DMS 273 (cell line): ENCODE results near the gene HDAC4.

Experiments
- DNase-seq: peaks from one replicate; lab custom pipeline; 2025; ENCODE audit not compliant: unreplicated experiment; lab: John Stamatoyannopoulos, UW

The HDAC4 gene

DNA sequence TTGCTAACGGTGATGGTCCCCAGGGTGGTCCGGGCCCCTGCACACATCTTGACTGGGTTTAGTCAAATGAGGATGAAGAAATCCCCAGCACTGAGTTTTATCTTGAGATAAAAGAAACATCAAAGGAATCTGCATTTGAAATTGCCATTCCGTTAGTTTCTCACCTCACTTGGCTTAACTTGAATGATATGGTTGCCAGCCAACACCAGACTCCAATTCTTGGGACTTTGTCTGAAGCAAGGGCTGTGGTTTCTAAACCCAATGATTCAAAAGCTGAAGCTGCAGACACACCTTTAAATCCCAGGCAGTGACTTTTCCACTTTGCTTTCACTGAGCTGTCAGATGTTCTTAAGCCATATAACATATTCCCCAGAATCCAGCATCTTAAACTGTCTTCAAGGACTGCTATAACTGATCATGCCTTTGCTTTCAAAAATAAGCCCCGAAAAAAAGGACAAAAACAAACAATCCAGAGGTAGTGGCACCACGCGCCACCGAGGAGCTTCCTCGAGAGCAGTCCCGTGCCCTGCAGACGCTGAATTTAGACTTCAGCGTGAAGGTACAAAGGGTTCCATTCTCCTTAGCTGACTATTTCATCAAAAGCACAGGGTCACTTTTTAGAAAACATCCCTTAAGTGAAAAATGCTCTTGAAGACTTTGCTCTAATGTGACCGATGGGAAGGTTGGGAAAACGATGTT, 189.3 kb downstream of the HDAC4 start:
- DNase-seq: no peak

DNA sequence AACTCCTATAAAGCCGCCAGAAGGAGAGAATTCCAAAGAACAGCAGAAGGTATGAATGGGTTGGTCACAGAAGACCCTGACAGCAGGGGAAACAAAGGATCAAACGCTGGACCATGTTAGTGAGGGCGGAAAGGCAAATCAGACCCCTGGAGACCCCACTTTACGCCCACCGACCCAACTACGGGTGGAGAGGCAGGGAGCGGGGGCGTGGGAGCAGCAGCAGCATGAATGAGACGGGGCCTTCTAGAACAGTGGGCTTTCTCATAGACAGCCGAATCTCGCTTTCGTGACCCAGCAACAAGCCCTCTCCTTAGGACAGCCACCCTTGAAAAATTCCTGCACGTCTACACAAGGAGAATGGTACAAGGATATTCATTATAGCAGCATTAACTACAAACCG, 191.0 kb downstream of the HDAC4 start:
- no peak for DNase-seq

DNA sequence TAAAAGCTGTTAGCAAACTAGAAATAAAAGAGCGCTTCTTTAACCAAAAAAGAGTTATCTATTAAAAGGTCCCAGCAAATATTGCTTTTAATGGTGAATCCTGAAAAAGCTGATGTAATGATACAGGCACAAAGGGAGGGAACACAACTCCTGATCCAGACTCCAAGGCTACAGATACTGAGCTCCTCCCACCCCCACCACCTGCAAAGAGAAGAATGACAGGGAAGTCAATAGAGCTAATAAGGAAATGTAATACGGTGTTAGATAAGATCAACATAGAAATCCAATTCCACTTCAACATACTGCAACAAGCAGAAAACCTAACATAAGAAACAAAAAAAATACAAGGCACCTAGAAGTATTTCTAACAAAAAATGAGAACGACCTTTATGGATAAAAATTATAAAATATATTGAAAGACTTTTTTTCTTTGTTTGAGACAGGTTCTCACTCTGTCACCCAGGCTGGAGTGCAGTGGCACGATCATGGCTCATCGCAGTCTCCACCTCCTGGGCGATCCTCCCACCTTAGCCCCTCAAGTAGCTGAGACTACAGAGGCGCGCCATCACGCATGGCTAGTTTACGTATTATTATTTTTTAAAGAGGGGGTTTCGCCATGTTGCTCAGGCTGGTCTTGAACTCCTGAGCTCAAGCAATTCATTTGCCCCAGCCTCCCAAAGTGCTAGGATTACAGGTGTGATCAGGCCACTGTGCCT, 192.2 kb downstream of the HDAC4 start:
- no peak for DNase-seq

DNA sequence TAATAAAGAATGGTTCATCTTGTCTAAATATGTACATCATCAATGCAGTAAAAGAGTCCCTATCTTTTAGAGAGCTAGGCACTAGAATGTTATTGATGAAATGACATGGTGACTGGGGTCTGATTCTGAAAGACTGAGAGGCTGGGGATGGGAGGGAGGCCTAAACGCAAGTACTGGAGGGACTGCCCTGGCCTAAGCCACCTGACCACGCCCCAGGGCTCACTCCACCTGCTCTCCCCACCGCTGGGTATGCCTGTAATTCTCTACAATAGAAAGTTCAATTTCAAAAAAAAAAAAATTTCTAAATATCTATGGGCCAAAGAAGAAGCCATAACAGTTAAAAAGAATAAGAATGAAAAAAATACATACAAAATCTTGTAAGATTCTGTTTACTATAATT, 194.0 kb downstream of the HDAC4 start:
- DNase-seq: no peak

DNA sequence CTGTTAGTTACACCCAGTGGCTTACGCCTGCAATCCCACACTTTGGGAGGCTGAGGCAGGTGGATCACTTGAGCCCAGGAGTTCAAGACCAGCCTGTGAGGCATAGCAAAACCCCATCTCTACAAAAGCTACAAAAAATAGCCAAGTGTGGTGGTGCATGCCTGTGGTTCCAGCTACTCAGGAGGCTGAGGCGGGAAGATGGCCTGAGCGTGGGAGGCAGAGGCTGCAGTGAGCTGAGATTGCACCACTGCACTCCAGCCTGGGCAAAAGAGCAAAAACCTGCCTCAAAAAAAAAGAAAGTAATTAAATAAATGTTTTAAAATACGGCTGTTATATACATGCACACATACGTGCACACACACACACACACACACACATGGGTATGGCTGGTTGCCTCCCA, 194.8 kb downstream of the HDAC4 start:
- no peak for DNase-seq

DNA sequence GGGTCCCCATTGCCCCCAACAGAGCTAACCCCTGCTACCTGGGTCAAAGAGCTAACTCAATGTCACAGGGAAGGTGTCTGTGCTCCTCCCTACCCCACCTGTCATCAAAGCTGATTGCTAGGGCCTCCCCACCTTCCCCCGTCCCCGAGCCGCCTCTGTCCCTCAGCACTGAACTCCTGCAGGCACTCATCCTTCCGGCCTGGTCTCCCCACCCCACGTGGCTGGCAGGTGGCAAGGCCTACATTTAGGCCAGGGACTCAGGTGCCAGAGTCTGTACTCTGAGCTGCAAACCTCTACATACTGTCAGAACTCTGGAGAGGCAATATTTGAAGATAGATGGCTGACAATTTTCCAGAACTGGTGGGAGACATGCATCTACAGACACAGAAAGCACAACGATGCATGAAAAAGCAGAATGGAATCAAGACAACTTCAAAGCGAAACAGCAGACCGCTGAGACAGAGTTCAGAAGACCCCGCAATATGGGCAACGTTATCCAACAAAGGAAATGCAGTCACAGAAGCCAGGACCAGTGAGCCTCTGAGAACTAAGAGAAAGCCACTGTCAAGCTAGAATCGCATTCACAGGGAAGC, 195.8 kb downstream of the HDAC4 start:
- DNase-seq: no peak

DNA sequence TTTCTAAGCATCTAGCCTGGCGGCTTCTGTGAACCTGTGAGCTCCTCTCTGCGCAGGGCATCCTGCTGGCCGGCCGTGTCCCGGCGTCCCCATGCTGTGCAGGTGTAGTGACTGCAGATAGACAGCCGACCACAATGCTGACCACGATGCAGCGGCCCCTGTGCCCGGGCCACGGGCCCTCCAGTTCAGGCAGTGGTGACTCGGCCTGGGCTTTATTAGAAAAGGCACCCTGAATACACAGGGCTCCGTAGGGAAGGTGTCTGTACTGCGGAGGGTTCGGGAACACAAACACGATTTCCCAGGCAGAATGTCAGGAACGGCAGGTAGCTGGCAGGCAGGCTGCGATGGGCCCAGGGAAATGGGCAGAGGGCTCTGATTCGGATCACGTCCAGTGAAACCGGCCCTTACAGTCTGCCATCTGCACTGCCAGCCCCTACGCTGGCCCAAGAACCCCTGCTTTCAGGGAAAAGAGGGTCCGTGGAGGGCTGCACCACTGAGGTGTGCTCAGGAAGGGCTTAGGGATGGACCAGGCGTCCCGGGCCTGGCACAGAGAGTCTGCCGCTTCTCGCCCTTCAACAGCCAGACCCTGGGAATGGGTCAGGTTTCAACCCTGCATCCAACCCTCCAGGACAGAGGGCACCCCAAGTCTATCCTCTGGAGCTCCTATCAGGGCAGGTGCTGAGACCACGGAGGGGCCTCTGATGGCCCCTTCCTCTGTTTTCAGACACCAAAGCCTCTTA, 196.5 kb downstream of the HDAC4 start:
- no peak for DNase-seq

DNA sequence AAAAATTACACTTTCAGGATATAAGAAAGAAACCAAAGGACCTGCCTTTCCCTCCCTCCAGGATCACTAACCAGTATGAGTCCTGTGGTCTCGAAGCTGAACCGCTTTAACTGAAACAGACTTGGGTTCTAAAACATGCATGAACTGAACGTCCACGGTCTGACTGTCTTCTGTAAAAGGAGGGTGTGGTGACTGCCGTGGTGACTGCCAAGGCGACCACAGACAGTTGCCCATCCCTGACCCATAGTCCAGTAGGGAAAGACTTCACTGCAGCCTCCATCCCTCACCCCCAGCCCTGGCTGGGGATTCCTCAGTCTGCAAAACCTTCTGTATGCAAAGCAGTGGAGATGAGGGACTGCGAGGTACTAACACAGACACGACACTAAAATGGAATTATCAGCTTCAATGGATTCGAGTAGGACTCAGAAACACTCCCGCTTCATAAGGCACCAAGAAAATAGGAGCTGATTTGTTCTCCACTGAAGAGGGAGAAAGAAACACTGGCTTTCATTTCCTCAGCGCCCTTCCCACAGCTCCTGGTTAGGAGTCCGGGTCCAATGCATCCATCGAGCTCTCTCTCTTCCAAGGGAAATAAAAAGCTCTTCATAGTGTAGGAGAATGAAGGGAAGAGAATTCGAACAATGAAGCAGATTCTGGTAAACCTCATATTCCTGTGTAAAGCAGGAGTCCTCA, 197.2 kb downstream of the HDAC4 start:
- DNase-seq: no peak

DNA sequence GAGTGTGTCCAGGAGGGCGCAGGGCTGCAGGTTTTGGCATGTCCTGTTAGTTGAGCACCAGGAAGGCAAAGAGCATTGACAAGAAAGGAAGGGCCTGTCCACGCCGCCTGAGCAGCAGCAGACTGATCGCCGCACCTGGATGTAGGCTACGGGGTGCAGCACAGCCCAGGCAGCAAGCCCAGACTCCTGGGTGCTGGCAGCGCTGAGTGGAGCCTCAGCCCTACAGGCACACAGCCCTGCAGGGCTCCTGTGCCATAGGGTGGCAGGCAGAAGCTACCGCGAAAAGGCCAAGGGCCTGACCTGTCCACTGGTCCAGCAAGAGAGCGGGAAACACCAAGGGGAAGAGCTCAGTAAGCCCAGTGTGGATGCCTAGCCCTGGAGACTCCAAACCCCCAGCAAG, 198.0 kb downstream of the HDAC4 start:
- DNase-seq: no peak

DNA sequence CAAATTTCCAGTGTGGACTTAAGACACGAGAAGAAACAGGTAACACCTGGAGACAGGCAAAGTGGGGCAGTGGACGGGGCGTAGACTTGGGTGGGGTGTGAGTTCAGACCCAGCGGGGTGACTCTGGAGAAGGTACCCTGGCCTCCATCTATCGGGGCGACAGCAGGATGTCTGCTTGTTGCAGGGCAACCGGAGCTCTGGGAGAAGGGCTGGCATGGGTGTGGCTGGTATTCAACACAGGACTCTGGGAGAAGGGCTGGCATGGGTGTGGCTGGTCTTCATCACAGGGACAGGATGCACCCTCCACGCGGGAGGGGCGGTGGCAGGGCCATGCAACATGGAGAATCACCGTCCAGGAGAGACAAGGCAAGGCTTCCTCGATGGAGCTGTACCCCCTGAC, 198.5 kb downstream of the HDAC4 start:
- no peak for DNase-seq

DNA sequence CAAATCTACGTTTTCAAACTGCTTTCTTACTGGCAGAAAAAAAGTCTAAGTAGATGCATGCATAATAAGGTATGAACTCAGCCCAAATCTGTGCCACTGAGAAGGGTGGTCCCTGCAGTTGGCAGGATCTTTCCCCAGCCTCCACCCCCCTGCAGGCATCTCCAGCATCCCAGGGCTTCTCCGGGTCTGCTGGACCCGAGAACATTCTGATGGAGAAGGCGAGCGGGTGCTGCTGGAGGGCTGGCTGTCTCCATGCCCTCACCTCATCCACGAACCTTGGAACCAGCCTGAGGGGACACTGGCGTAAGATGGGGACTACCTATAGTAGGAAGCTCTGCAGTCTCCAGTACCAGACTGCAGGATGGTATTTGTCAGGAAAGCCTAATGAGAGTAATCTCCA, 198.9 kb downstream of the HDAC4 start:
- no peak for DNase-seq

DNA sequence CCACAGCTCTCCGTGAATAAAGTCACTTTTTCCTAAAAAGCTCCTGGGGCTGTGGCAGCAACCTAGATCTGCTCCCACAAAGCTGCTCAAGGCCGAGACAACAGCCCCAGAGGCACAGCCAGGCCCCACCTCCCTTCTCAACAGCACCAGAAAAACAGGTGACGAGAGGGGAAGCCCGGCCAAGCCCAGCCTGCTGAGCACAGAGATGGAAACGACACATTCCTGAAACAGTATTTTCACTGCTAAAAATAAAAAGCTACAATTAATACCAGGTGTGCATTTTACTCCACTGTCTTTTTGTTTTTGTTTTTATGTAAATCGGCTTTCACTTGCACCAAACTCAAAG, 199.3 kb downstream of the HDAC4 start:
- DNase-seq: no peak

DNA sequence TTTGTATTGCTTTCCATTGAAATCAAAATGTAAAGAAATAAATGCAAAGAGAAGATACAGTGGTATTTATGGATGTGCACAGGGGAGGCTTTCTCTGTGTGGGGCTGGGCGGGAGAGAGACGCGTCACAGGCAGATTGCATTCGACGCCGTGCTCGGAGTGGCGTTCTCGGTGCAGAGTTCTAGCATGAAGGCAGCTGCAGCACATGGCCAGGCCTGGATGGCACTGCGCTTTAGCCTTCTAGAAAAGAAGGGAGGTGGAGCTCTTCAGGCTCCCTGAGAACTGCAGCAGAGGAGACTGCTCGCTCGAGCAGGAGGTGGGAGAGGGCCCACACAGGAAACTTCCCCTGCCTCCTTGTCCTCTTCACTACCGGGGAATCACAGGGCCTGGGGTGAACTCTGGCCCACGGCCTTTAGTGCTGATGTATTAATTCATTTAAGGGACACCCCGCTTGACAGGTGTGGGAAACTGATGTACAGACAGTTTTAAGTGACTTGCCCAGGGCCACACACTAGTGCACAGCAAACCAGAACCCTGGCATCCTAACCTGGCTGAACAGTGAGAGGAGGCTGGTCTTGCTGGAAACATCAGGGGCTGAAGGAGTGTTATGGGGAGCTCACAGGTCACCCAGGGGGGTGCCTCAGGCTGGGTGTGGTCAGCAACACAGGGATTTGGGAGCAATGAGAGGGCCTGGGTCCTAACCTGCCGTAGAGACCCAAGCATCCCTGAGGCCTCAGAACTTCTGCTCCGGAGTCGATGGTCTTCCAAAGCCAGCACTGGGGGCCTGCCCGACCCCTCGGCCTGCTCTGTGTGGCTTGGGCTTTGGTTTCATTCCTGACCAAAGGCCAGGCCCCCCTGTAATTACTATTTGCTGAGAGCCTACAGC, 199.9 kb downstream of the HDAC4 start:
- no peak for DNase-seq

DNA sequence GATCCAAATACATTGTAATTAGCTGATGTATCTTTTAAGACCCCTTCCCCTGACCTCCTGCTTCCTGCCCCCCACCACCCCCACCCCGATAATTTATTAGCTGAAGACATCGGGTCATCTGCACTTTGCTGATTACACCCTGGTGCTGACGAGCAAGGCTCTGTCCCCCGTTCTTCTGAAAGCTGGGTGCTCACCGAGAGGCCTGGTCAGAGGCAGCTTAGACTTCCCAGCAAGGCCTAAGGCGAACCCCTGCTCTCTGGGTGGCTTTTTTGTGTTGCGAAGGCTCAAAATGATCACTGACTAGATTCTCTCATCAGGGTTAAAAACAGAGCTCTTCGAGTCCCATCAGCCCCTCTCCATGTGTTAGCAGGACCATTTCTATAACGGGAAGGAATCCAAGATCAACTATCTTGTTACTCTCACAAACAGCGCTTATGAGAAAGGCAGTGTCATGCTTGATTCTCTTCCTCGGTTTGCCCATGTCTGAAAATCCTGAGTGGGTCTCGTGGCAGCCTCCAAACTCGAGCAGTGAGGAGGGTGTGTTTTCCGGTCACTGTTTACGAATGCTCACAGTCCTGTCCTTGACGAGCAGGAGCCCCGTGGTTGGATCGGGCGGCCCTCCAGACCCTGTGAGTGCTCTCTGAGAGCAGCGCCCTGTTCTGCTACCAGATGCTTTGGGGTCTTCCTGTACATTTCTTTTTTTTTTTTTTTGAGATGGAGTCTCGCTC, 201.6 kb downstream of the HDAC4 start:
- no peak for DNase-seq

DNA sequence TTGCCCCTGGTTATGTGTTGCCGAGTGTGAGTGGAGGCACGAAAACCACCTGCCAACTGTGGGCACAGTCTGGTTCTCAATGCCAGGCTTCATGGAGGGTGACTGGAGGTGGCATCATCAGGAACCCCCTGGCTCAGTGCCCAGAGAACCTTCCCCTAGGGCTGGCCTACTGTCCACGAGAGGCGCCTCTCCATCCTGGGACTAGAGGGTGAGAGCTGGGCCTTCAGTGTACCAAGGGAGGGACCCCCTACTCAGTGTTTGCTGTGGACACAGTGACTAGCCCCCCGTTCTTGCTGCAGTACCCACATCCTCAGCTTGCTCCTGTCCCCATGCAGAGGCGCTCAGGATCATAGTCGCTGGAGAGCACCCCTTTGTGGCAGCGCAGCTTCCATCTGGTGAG, 202.6 kb downstream of the HDAC4 start:
- no peak for DNase-seq

DNA sequence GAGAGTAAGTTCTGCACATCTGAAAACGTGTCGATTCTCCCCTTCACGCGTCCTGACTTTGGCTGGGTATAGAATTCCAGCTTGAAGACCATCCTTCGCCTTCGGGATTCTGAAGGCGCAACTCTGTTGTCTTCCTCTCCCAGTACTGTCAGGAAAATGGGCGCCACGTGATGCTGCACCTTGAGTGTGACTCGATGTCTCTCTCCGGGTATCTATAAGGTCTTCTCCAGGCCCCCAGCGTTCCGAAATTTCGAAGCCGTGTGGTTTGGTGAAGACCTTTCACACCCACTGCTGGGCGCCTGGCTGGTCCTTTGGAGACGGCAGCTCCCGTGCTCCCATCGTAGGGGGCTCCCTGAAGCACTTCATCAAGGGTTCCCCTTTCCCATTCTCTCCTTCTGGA, 203.7 kb downstream of the HDAC4 start:
- no peak for DNase-seq

DNA sequence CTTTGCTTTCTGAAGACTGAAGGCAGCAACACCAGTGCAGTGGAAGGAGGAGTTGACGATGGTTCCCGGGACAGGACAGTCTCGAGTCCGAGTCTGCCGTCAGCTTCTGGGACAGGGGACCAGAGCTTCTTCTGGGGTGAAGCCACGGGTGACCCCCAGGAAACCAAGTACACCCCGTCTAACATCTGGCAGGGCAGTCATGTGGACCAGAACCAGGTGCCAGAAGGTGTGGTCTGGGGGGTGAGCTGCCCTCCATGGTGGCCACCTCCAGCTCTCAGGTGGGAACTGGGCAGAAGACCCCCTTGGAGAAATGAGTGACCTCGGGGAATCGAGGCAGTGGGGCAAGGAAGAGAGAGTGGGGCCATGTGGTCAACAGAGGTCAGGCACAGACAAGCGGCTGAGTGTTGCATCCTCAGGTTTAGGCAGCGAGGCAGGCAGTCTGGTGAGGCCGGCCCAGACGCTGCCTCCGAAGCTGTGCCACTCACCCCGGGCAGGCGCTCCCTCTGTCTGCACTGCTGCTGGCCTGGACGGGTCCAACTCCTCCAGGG, 204.3 kb downstream of the HDAC4 start:
- no peak for DNase-seq

DNA sequence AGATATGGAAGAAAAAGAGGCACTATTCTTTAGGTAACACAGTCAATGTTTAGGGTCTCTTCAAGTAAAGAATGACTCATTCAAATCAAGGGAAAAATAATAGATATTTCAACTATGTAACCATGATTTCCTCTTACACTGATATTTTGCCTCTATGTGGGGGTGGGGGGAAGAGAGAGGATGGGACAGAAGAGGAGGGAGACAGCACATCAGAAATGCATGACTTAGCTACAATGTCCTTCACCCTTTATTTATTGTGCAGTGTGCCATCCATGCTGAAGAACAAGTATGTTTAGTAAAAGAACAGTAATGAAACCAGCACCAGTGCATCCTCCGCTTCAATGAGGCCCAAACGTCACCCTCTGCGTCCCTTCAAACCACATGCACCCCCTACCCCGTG, 204.8 kb downstream of the HDAC4 start:
- no peak for DNase-seq

DNA sequence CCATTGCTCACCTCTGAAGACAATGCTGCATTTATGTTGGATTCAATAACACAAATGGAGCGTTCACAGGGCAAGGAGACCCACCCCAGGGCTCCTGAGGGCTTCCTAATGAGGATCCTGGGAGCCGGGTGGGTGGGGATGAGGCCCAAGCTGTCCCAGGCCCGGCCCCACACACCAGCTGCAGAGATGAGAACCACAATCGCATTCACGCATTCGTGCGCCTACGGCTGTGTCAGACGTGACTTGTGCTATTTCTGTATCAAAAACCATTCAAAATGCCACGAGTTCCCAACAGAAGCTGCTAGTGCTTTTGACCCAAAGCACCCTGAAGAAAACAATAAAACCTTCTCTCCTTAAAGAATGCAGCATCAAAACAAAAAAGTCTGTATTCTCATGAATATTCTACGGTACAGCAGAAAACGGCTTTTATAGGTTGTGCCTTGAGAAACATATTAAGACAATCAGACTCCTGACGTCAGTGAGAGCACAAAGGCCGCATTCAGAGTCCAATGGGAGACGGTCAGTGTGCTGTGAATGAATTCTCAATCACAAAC, 205.4 kb downstream of the HDAC4 start:
- no peak for DNase-seq
